ENCODE results near the gene PGR.

DNA sequence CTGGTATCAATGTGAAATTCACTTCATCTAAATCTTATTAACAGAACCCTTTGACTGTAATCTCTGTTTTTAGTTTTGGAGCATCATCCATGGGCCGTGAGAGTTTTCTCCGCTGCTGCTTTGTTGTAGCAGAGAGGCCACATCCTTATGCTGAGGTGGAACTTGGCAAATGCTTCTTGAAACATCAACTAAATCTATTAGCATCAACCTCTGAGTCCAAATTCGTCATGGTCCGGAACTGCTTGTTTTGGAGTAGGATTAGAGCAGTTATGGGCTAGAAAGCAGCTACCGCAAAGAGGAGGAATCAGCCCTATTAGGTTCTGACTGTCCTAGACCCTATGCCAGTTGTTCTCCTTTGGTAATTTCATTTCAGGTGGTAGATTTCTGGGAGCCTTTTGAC is 117.7 kb downstream of the PGR start:
- no peak for TF ChIP-seq CTCF (IDR thresholded peaks at IDR 0.05)
- TF ChIP-seq POLR2A (IDR thresholded peaks at IDR 0.05), result no peak

Data from body of pancreas (tissue), 4 donors.